GM21515 (cell line): Measurements from ENCODE around the gene NEDD4.
"Not testable (repeated sequence)": the region's sequence is repeated elsewhere in the genome, so short reads cannot be mapped to it uniquely, and the experiment has no call there.

ENCODE experiments used
- ATAC-seq: cut with Tn5 transposase; IDR thresholded peaks from one replicate; pipeline ENCODE4 v1.9.1; 2021; ENCODE audit not compliant: unreplicated experiment

The NEDD4 gene

GRCh38 chr15:55897560-55898336, 95.7 kb downstream of the NEDD4 start:
- no peak for ATAC-seq

- no peak for ATAC-seq
Measured at GRCh38 chr15:55894399-55894965, 98.9 kb downstream of the NEDD4 start.

- no peak for ATAC-seq
Measured at GRCh38 chr15:55893852-55894251, 99.6 kb downstream of the NEDD4 start.

GRCh38 chr15:55891196-55891595, 102.2 kb downstream of the NEDD4 start:
- ATAC-seq: no peak

- ATAC-seq: no peak
Measured at GRCh38 chr15:55884223-55884622, 109.2 kb downstream of the NEDD4 start.

- no peak for ATAC-seq
Measured at GRCh38 chr15:55879181-55879580, 114.2 kb downstream of the NEDD4 start.

- no peak for ATAC-seq
Measured at GRCh38 chr15:55873024-55873720, 120.2 kb downstream of the NEDD4 start.

GRCh38 chr15:55872471-55872870, 120.9 kb downstream of the NEDD4 start:
- ATAC-seq: no peak

- ATAC-seq: no peak
Measured at GRCh38 chr15:55869660-55870059, 123.8 kb downstream of the NEDD4 start.

GRCh38 chr15:55868707-55869106, 124.7 kb downstream of the NEDD4 start:
- no peak for ATAC-seq

GRCh38 chr15:55868291-55868690, 125.1 kb downstream of the NEDD4 start:
- ATAC-seq: not testable (repeated sequence)

- ATAC-seq: no peak
Measured at GRCh38 chr15:55863911-55864310, 129.5 kb downstream of the NEDD4 start.

GRCh38 chr15:55861115-55861514, 132.3 kb downstream of the NEDD4 start:
- ATAC-seq: no peak

GRCh38 chr15:55860468-55860867, 132.9 kb downstream of the NEDD4 start:
- ATAC-seq: no peak

GRCh38 chr15:55859681-55860080, 133.7 kb downstream of the NEDD4 start:
- no peak for ATAC-seq

GRCh38 chr15:55858661-55859060, 134.8 kb downstream of the NEDD4 start:
- ATAC-seq: no peak

GRCh38 chr15:55856506-55857164, 136.8 kb downstream of the NEDD4 start:
- no peak for ATAC-seq

GRCh38 chr15:55853134-55853533, 140.3 kb downstream of the NEDD4 start:
- no peak for ATAC-seq

GRCh38 chr15:55846116-55846707, 147.2 kb downstream of the NEDD4 start:
- peak; percentile 77 for ATAC-seq

- not testable (repeated sequence) for ATAC-seq
Measured at GRCh38 chr15:55842897-55843296, 150.5 kb downstream of the NEDD4 start.

- ATAC-seq: no peak
Measured at GRCh38 chr15:55835866-55836265, 157.5 kb downstream of the NEDD4 start.
